OCI-LY3 (cell line): ENCODE results near the gene TENT5C.

Experiments used
- H2AFZ ChIP-seq: fragments of 200-600, 300-600 bp; shearing (Covaris generic); 2 replicates; pipeline ENCODE4 v1.6.0; 2014; ENCODE audit warnings: antibody characterized with exemption, low read depth, low read length
- H3K27ac ChIP-seq: fragments of 200-600, 300-600 bp; sonication (generic); 2 replicates; pipeline ENCODE4 v1.5.1; 2014; ENCODE audit warnings: mild to moderate bottlenecking, low read length, moderate library complexity, mixed read lengths
- H3K27me3 ChIP-seq: fragments of 200-600, 300-600 bp; sonication (generic); 2 replicates; pipeline ENCODE4 v1.6.1; 2014; ENCODE audit warnings: low read depth, low read length, mixed read lengths
- H3K36me3 ChIP-seq: fragments of 200-600, 300-600 bp; sonication (generic); replicated peaks from 2 replicates; pipeline ENCODE3; 2014; ENCODE audit warnings: low read depth, low read length, mixed read lengths
- H3K4me1 ChIP-seq: fragments of 300-600, 200-600 bp; sonication (generic); 2 replicates; pipeline ENCODE4 v1.6.1; 2014; ENCODE audit warnings: low read length, mixed read lengths
- H3K4me2 ChIP-seq: fragments of 200-600, 300-600 bp; sonication (generic); 2 replicates; pipeline ENCODE4 v1.6.1; 2014; ENCODE audit warnings: low read length, mixed read lengths
- H3K4me3 ChIP-seq: fragments of 300-600, 200-600 bp; sonication (generic); 2 replicates; pipeline ENCODE4 v1.5.1; 2014; ENCODE audit warnings: antibody characterized with exemption, mild to moderate bottlenecking, low read length, moderate library complexity
- H3K79me2 ChIP-seq: fragments of 300-600, 200-600 bp; shearing (Covaris generic); 2 replicates; pipeline ENCODE4 v1.6.1; 2014; ENCODE audit warnings: mild to moderate bottlenecking, low read length, mixed read lengths
- H3K9ac ChIP-seq: fragments of 300-600, 200-600 bp; shearing (Covaris generic); 2 replicates; pipeline ENCODE4 v1.6.0; 2014; ENCODE audit warnings: mild to moderate bottlenecking, low read length, moderate library complexity
- H3K9me3 ChIP-seq: fragments of 200-600, 300-600 bp; shearing (Covaris generic); 2 replicates; pipeline ENCODE4 v1.6.1; 2014; ENCODE audit warnings: low read length, mixed read lengths; ENCODE audit not compliant: insufficient read depth
- H4K20me1 ChIP-seq: fragments of 200-600, 300-600 bp; sonication (generic); 2 replicates; pipeline ENCODE4 v1.6.1; 2016; ENCODE audit warnings: low read length, mixed read lengths; ENCODE audit not compliant: insufficient read depth
- EZH2phosphoT487 ChIP-seq: fragments of 200-600 bp; shearing (Covaris generic); IDR thresholded peaks from 2 replicates; pipeline ENCODE4 v1.6.1; 2018; ENCODE audit warnings: antibody characterized with exemption, mixed run types, low read depth
- TF ChIP-seq, protein P1 (sequence below): fragments of 200-600, 300-600 bp; sonication (generic); IDR thresholded peaks from 2 replicates; pipeline ENCODE4 v1.5.1; 2014; ENCODE audit warnings: antibody characterized with exemption, low read length, low read depth

The TENT5C gene

DNA sequence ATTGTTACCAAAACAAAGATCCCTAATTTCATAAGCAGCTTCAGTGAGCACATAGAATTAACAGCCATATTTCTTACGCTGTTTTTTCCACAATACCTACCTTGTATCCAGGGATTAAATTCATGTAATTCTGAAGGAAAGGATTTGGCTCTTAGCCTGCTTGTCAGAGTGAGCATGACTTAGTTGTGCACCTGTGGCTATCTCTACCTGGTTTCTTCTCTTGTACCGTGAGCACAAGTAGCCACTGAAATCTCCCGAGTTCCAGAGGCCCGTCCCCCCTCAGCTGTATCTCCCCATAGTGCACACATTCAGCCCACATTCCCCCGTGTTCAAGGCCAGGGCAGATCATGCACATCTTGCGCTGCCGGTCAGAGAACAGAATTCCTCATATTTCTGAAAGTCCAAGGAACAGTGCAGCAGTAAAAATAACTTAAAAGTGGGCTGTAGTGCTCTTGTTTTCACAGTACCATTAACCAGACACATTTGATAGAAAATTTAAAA, 2.3 kb downstream of the TENT5C start:
- H3K27ac ChIP-seq, result no peak overlapping the region
- H3K79me2 ChIP-seq, result peaks cover 5% of the 10 kb centered on the region; the same call in 1 of the 2 replicates
- no peak overlapping the region; the same call in 1 of the 2 replicates for H3K9ac ChIP-seq
- H3K4me3 ChIP-seq, result no peak overlapping the region
- H3K4me2 ChIP-seq, result peak overlapping the region; percentile 84; the same call in 1 of the 2 replicates
- TF ChIP-seq EZH2phosphoT487, result no peak
- TF ChIP-seq, protein P1, sequence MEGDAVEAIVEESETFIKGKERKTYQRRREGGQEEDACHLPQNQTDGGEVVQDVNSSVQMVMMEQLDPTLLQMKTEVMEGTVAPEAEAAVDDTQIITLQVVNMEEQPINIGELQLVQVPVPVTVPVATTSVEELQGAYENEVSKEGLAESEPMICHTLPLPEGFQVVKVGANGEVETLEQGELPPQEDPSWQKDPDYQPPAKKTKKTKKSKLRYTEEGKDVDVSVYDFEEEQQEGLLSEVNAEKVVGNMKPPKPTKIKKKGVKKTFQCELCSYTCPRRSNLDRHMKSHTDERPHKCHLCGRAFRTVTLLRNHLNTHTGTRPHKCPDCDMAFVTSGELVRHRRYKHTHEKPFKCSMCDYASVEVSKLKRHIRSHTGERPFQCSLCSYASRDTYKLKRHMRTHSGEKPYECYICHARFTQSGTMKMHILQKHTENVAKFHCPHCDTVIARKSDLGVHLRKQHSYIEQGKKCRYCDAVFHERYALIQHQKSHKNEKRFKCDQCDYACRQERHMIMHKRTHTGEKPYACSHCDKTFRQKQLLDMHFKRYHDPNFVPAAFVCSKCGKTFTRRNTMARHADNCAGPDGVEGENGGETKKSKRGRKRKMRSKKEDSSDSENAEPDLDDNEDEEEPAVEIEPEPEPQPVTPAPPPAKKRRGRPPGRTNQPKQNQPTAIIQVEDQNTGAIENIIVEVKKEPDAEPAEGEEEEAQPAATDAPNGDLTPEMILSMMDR, result no peak
- peaks cover 3% of the 10 kb centered on the region; the same call in 1 of the 2 replicates for H4K20me1 ChIP-seq
- H3K36me3 ChIP-seq, result no peaks in the 10 kb centered on the region
- peaks cover 26% of the 10 kb centered on the region for H3K4me1 ChIP-seq
- H3K9me3 ChIP-seq, result no peaks in the 10 kb centered on the region
- no peak overlapping the region for H2AFZ ChIP-seq
- H3K27me3 ChIP-seq, result peaks cover 6% of the 10 kb centered on the region; the same call in 1 of the 2 replicates

DNA sequence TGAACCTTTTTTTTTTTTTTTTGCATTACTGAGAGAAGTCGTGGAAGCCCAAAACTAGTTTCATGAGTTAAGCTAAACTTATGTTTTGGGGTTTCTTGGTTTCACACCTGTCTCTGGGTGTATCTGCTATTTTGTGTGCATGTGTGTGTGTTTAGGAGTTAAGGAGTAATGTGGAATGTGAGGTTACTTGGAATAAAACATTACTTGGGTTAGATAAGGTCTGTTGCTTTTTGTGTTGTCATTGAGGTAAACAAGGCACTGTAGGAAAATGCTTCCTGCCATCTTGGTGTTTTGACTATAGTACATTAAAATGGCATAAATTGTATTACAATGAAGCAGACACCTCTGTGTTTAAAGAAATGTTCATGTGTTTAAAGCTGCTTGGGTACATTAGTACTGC, 2.9 kb downstream of the TENT5C start:
- TF ChIP-seq EZH2phosphoT487, result no peak
- Histone ChIP-seq H3K27me3 (peaks cover under 1% of the 10 kb centered on the region; the same call in 1 of the 2 replicates), H2AFZ (no peak overlapping the region), H3K9ac (no peak overlapping the region), H3K4me2 (no peak overlapping the region), H3K79me2 (peaks cover 5% of the 10 kb centered on the region; the same call in 1 of the 2 replicates), H4K20me1 (peaks cover 3% of the 10 kb centered on the region; the same call in 1 of the 2 replicates), H3K4me1 (peaks cover 31% of the 10 kb centered on the region), H3K36me3 (no peaks in the 10 kb centered on the region), H3K9me3 (no peaks in the 10 kb centered on the region), H3K27ac (no peak overlapping the region), H3K4me3 (no peak overlapping the region)

DNA sequence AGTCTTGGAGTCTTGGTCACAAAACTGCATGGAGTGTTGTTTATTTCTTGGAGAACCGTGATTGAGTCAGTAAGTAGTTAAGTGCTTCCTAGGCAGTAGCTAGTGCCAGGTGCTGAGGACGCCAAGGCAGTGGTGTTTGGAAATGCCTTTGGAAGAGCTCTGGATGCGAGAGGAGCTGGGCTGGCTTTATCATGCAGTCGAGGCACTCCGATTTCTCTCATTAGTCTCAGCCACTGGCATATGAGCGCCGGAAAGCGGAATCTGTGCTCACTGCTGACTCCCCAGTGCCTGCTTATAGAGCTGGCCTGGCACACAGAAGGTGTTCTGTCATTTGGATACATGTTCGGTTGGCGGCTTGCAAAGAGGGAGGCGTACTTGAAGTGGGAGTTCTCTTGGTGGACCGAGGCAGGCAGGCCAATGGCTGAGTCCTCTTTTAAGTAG, 3.6 kb downstream of the TENT5C start:
- Histone ChIP-seq H2AFZ (no peak overlapping the region), H3K9ac (no peak overlapping the region), H3K4me2 (no peak overlapping the region), H3K27me3 (no peaks in the 10 kb centered on the region), H3K4me3 (no peak overlapping the region), H4K20me1 (peaks cover 3% of the 10 kb centered on the region; the same call in 1 of the 2 replicates), H3K27ac (no peak overlapping the region), H3K4me1 (peaks cover 39% of the 10 kb centered on the region), H3K9me3 (no peaks in the 10 kb centered on the region), H3K36me3 (no peaks in the 10 kb centered on the region), H3K79me2 (peaks cover 12% of the 10 kb centered on the region; the same call in 1 of the 2 replicates)
- no peak for TF ChIP-seq EZH2phosphoT487

DNA sequence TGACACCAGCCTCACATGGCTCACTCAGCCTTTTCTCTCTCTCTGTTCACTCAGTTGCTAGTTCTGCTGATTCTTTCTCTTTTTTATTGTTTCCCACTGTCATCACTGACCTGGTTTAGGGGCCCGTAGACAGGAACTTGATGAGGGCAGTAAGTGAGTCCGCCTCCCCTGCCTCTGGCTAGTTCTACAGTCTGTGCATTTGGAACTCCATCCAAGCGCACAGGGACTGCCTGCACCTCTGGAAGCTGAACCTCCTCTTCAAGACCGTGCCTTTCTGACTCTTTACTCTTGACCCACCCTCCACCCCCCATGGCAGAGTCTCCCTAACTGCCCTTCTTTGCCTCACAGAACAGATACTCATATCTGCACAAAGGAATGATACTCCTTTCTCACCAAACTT, 4.2 kb downstream of the TENT5C start:
- H3K4me3 ChIP-seq, result no peak overlapping the region
- no peaks in the 10 kb centered on the region for H3K36me3 ChIP-seq
- no peak overlapping the region for H3K4me2 ChIP-seq
- H3K9ac ChIP-seq, result no peak overlapping the region
- no peaks in the 10 kb centered on the region for H3K9me3 ChIP-seq
- peaks cover 15% of the 10 kb centered on the region; the same call in 1 of the 2 replicates for H3K79me2 ChIP-seq
- H3K27ac ChIP-seq, result no peak overlapping the region
- peaks cover 41% of the 10 kb centered on the region for H3K4me1 ChIP-seq
- TF ChIP-seq, protein P1, result no peak
- no peak for TF ChIP-seq EZH2phosphoT487
- H3K27me3 ChIP-seq, result no peaks in the 10 kb centered on the region
- H2AFZ ChIP-seq, result no peak overlapping the region
- H4K20me1 ChIP-seq, result peaks cover 3% of the 10 kb centered on the region; the same call in 1 of the 2 replicates

DNA sequence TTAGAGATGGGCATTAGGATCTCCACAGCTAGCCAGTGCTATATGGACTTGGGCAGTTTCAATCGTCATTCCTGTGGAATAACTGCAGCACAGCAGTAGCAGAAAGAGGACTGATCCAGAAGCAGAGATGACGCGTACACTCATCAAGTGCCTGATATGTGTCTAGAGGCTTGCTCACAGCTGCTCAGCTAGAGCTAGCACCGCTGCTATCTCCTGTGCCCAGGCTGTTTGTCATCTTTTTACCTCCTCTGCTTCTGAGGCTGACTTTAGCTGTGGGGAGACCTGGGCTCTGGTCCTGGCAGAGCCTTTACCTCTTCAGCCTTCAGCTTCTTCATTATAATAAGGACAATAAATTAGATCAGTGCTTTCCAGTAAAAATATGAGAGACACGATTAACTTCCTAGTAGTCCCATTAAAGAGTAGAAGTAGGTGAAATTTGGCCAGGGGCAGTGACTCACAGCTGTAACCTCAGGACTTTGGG, 5.3 kb downstream of the TENT5C start:
- Histone ChIP-seq H3K4me1 (peaks cover 51% of the 10 kb centered on the region), H3K9me3 (no peaks in the 10 kb centered on the region), H2AFZ (no peak overlapping the region), H3K9ac (no peak overlapping the region), H3K27me3 (no peaks in the 10 kb centered on the region), H3K79me2 (peaks cover 25% of the 10 kb centered on the region; the same call in 1 of the 2 replicates), H3K4me2 (no peak overlapping the region), H4K20me1 (peaks cover 3% of the 10 kb centered on the region; the same call in 1 of the 2 replicates), H3K27ac (no peak overlapping the region), H3K36me3 (no peaks in the 10 kb centered on the region), H3K4me3 (no peak overlapping the region)
- no peak for TF ChIP-seq EZH2phosphoT487
- TF ChIP-seq, protein P1, result no peak
